Smooth muscle cell of the pulmonary artery (primary cell): ENCODE results near the gene CACNB4. TPM values are rescaled to one million over a fixed set of nuclear protein-coding genes. Genes with fewer than 3 reads are reported as not detected.

Source experiments
- total RNA-seq: library from RNA; depleted of rRNA; stranded (reverse); fragments of >200 nt; gene quantifications from 2 replicates; pipeline ENCODE4 v1.2.3, GENCODE V29; 2014

CACNB4 gene
- 2.0 and 10.8 TPM in 2 replicates for total RNA-seq

DNA sequence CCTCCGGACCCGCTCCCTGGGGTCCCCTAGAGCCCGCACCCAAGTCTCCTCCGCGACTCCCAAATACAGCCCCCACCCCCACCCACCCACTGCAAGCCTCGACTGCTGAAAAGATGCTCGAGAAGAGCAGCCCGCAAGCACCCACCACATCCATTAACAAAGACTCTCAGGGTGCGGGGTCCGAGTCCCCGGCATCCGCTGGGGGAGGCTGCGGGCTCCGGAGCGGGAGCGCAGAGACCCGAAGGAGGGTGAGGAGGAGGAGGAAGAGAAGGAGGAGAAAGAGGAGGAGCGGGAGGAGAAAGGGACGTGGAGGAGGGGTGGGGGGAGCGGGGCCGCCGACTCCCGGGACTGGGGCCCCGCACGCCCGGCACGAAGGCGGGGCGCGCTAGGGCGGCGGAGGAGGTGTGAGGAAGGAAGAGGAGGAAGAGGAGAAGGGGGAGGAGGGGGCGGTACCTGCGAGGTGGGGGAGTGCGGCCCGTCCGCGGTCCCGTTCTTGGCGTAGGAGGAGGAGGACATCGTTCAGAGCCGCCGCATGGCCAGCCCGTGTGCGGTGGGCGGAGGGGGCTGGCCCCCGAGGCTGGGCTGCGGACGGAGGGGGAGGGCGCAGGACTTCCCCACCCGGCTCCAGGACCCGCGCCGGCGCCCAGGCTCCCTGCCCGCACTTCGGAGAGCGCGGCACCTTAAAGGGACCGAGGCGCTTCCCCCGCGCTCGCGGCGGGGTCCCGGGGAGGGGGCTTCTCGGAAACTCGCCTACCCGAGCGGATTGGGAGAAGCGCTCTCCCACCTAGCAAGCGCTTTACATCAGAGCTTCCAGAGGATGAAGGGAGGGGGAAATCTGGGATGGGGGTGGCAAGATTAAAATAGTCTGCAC lies at the start of gene CACNB4:
Gene CACNB4, minus strand, starts transcription at position 549 of the 871 bp plus-strand sequence.

DNA sequence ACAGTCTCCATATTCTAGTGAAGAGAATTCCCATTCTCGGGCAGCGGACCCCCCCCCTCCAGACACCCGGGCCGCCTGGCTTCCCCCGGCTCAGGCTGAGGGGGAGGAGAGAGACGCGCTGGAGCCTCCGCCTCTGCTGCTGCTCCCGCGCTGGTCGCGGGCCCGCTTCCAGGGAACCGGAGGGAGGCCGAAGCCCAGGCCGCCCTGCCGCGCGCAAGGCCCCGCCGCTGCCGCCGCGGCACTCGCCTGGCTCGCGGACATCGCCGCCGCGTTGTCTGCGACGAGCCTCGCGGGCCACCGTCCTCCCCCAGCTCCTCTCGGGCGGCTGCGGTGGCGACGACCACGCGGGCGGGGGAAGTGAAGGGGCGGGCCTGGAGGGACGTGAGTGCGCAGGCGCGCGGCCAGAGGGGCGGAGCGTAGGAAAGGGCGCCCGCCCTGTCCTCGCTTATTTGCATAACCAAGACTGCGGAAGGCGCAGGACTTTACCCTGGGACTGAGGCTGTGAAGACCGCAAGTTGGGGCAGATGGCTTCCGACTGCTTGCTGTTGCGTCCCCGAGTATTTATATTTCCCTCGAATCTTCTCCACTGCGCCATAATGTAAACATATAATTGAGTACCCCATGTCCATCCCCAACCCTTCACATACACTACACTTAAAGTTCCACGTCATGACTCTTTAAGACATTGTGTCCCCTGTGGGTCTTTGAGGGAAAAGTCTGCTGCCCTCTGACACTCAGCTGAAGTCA lies 270.5 kb downstream of the CACNB4 start, which contains the start of gene ARL5A:
Gene ARL5A, minus strand, starts transcription at position 279 of the 747 bp plus-strand sequence. Its CDS starts 245 bp downstream, at position 34.

Other genes with a start within 250 kb of the CACNB4 start
- gene STAM2, start 76.7 kb upstream of the CACNB4 start, total RNA-seq = 34.5 and 44.8 TPM in 2 replicates
- gene FMNL2, start 236.1 kb upstream of the CACNB4 start, total RNA-seq = 18.2 and 58.0 TPM in 2 replicates